ENCODE measurements around the gene DEPDC7.

GRCh38 chr11:32985600-32985999, 30.1 kb upstream of the DEPDC7 start:
- no peak for TF ChIP-seq CTCF (IDR thresholded peaks at IDR 0.05)
- no peak for TF ChIP-seq POLR2A (IDR thresholded peaks at IDR 0.05)
